CD14-positive monocyte (primary cell): ENCODE results near the gene MVB12B. TPM values are rescaled to one million over a fixed set of nuclear protein-coding genes. Genes with fewer than 3 reads are reported as not detected.

Experiments
- DNase-seq, 3 donors: peaks; one replicate each; pipeline ENCODE4 v3.0.0-alpha.2; 2011 to 2022
- H2AFZ ChIP-seq: 2 replicates; pipeline ENCODE4 v1.6.0; 2012; ENCODE audit warnings: mild to moderate bottlenecking, low read depth, low read length, inconsistent platforms; ENCODE audit not compliant: insufficient read depth, poor library complexity, severe bottlenecking
- H3K27ac ChIP-seq, 2 donors: 1 replicate in 1 of 2; 2 replicates in 1 of 2; pipeline ENCODE4 v1.5.1; 2012 to 2013; ENCODE audit warnings: low read length in 2 of 2, control low read depth in 1 of 2, inconsistent platforms in 1 of 2, low read depth in 1 of 2, mild to moderate bottlenecking in 1 of 2
- H3K27me3 ChIP-seq, 2 donors: one replicate each; pipeline versions ENCODE4 v1.6.0 to v1.6.1; 2011 to 2013; ENCODE audit warnings: low read length in 2 of 2; ENCODE audit not compliant: control insufficient read depth in 2 of 2, insufficient read depth in 2 of 2
- H3K36me3 ChIP-seq, 2 donors: replicated peaks in 1 of 2; 1 replicate in 1 of 2; 2 replicates in 1 of 2; pipeline versions ENCODE4 v1.5.1 to v1.6.1; 2012 to 2013; ENCODE audit warnings: low read length in 2 of 2, control low read depth in 1 of 2, inconsistent platforms in 1 of 2, mild to moderate bottlenecking in 1 of 2; ENCODE audit not compliant: insufficient read depth in 2 of 2, control insufficient read depth in 1 of 2
- H3K4me1 ChIP-seq, 2 donors: 1 replicate in 1 of 2; 2 replicates in 1 of 2; pipeline versions ENCODE4 v1.5.1 to v1.6.1; 2012 to 2013; ENCODE audit warnings: low read length in 2 of 2, control low read depth in 1 of 2, inconsistent platforms in 1 of 2, mild to moderate bottlenecking in 1 of 2, moderate library complexity in 1 of 2; ENCODE audit not compliant: insufficient read depth in 2 of 2, control insufficient read depth in 1 of 2
- H3K4me2 ChIP-seq: replicated peaks from 2 replicates; pipeline ENCODE3; 2012; ENCODE audit warnings: low read length, moderate library complexity, mild to moderate bottlenecking; ENCODE audit not compliant: poor library complexity, severe bottlenecking; ENCODE audit errors: extremely low read depth
- H3K4me3 ChIP-seq, 3 experiments: fragments of 200-600 bp in 1 of 3; sonication (generic) in 1 of 3; replicated peaks in 1 of 3; 1 replicate in 2 of 3; 2 replicates in 1 of 3; pipeline ENCODE4 v1.5.1; 2011 to 2013; ENCODE audit warnings: low read length in 3 of 3, mild to moderate bottlenecking in 3 of 3, control low read depth in 2 of 3, low read depth in 2 of 3, inconsistent platforms in 1 of 3, moderate library complexity in 1 of 3
- H3K79me2 ChIP-seq: 2 replicates; pipeline ENCODE4 v1.6.0; 2012; ENCODE audit warnings: mild to moderate bottlenecking, control low read depth, inconsistent platforms, low read length, moderate library complexity; ENCODE audit not compliant: insufficient read depth
- H3K9ac ChIP-seq: 2 replicates; pipeline ENCODE4 v1.6.0; 2017; ENCODE audit warnings: low read length, mild to moderate bottlenecking; ENCODE audit not compliant: insufficient read depth, poor library complexity, severe bottlenecking
- H3K9me3 ChIP-seq, 2 donors: replicated peaks in 1 of 2; 1 replicate in 1 of 2; 2 replicates in 1 of 2; pipeline versions ENCODE4 v1.5.1 to v1.6.1; 2012 to 2013; ENCODE audit warnings: low read length in 2 of 2, control low read depth in 1 of 2; ENCODE audit not compliant: control insufficient read depth in 1 of 2, insufficient read depth in 1 of 2
- H4K20me1 ChIP-seq: 2 replicates; pipeline ENCODE4 v1.6.0; 2012; ENCODE audit warnings: mild to moderate bottlenecking, low read length, control low read depth, moderate library complexity; ENCODE audit not compliant: insufficient read depth
- H3K27ac Mint-ChIP-seq, 7 donors: one replicate each; pipeline ENCODE4 v1.8.0; 2020; ENCODE audit warnings: mild to moderate bottlenecking in 7 of 7, mixed read lengths in 7 of 7, moderate library complexity in 6 of 7, inconsistent platforms in 2 of 7
- H3K27me3 Mint-ChIP-seq, 3 donors: one replicate each; pipeline ENCODE4 v1.8.0; 2021 to 2022; ENCODE audit warnings: low read depth in 3 of 3, mild to moderate bottlenecking in 3 of 3, mixed read lengths in 3 of 3, moderate library complexity in 3 of 3, inconsistent platforms in 1 of 3
- H3K36me3 Mint-ChIP-seq, 2 donors: one replicate each; pipeline ENCODE4 v1.8.0; 2020; ENCODE audit warnings: mixed read lengths in 2 of 2, inconsistent platforms in 1 of 2, mild to moderate bottlenecking in 1 of 2
- H3K4me1 Mint-ChIP-seq: one replicate; pipeline ENCODE4 v1.8.0; 2020; ENCODE audit warnings: mild to moderate bottlenecking, mixed read lengths
- H3K4me3 Mint-ChIP-seq, 2 donors: one replicate each; pipeline ENCODE4 v1.8.0; 2020; ENCODE audit warnings: mild to moderate bottlenecking in 2 of 2, mixed read lengths in 2 of 2, moderate library complexity in 1 of 2
- H3K9me3 Mint-ChIP-seq, 7 donors: one replicate each; pipeline ENCODE4 v1.8.0; 2020 to 2022; ENCODE audit warnings: mixed read lengths in 7 of 7, mild to moderate bottlenecking in 6 of 7, moderate library complexity in 6 of 7, inconsistent platforms in 2 of 7
- WGBS: methylation state at CpG from one replicate; pipeline ENCODE4 v1.1.5; 2013; ENCODE audit warnings: missing lambda C conversion rate; ENCODE audit not compliant: insufficient coverage; 5-methylcytosine and 5-hydroxymethylcytosine counted together
- intact Hi-C, 2 donors: fragments of 100-400 bp; cut with micrococcal nuclease; formaldehyde crosslinking; loops; one replicate each; pipeline versions ENCODE4 v1.15.0 to v1.15.1; 2023
- polyA plus RNA-seq, 3 donors: library from polyadenylated mRNA; depleted of rRNA in 1 of 3; unstranded in 2 of 3; stranded (reverse) in 1 of 3; fragments of 300-500 nt in 2 of 3; fragments of >200 nt in 1 of 3; fragmentation: Illumina TruSeq in 2 of 3; gene quantifications; 1 replicate in 2 of 3; 2 replicates in 1 of 3; pipeline ENCODE4 v1.2.3, GENCODE V29; 2012 to 2021
- TF ChIP-seq, protein P1 (sequence below): fragments of 200-600 bp; IDR thresholded peaks from one replicate; pipeline ENCODE4 v1.8.0; 2022; ENCODE audit warnings: antibody characterized with exemption, mild to moderate bottlenecking

Gene MVB12B
- polyA plus RNA-seq, 3 donors = 2.8 to 8.1 (median 3.5) TPM

DNA sequence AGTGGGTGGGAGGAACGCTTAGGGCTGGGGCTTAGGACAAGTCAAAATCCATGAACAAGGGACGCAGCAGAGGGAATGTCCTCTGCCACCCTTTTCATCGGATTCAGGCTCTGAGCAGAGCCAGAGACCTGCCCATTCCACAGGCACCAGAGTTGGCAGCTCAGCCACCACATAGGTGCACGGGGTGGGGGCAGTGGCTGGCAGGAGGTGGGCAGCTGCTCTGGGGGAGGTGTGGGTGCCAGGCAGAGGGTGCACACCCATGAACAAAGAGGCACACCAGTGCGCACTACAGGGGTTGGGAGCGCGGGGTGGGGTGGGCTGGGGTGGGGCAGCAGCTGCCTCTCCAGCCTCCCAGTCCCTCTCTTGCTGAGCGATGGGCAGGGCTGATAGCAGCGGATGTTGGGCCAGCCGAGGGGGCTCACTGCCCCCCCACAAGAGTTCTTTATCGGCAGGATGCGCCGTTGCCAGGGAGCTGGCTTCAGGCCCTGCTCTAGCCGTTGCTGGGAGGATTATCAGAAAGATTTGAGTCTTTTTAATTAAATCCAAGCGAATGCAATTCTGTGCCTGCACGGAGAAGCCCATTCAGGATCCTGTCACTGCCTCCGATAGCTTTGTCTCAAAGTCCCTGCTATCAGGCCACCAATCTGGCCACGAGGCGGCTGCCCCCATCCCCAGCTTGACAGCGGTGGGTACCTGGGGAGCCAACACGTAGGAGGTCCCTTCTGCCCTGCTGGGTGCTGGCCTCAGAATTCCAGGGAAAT is 222.8 kb downstream of the MVB12B start:
- H3K4me1 ChIP-seq = no peaks in the 10 kb centered on the region
- TF ChIP-seq, protein P1, sequence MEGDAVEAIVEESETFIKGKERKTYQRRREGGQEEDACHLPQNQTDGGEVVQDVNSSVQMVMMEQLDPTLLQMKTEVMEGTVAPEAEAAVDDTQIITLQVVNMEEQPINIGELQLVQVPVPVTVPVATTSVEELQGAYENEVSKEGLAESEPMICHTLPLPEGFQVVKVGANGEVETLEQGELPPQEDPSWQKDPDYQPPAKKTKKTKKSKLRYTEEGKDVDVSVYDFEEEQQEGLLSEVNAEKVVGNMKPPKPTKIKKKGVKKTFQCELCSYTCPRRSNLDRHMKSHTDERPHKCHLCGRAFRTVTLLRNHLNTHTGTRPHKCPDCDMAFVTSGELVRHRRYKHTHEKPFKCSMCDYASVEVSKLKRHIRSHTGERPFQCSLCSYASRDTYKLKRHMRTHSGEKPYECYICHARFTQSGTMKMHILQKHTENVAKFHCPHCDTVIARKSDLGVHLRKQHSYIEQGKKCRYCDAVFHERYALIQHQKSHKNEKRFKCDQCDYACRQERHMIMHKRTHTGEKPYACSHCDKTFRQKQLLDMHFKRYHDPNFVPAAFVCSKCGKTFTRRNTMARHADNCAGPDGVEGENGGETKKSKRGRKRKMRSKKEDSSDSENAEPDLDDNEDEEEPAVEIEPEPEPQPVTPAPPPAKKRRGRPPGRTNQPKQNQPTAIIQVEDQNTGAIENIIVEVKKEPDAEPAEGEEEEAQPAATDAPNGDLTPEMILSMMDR = no peak
- DNase-seq = no peak
- no peaks in the 10 kb centered on the region for H3K9me3 ChIP-seq
- H4K20me1 ChIP-seq = no peaks in the 10 kb centered on the region
- Mint-ChIP-seq H3K4me1 (peaks cover 2% of the 10 kb centered on the region), H3K9me3 (peaks cover 0 to 2% (median 0%) of the 10 kb centered on the region in 7 donors), H3K4me3 (no peak overlapping the region), H3K27me3 (peaks cover 0 to 6% (median 0%) of the 10 kb centered on the region in 3 donors), H3K27ac (no peak overlapping the region), H3K36me3 (no peaks in the 10 kb centered on the region)
- intact Hi-C loops = no loop called here
- WGBS = 83% methylated on average over 13 of the region's 21 CpGs
- H3K36me3 ChIP-seq = no peaks in the 10 kb centered on the region
- no peak overlapping the region for H2AFZ ChIP-seq
- H3K79me2 ChIP-seq = no peaks in the 10 kb centered on the region
- H3K9ac ChIP-seq = no peak overlapping the region
- H3K4me2 ChIP-seq = no peak overlapping the region
- H3K27ac ChIP-seq = no peak overlapping the region
- H3K27me3 ChIP-seq = no peaks in the 10 kb centered on the region
- no peak overlapping the region for H3K4me3 ChIP-seq

DNA sequence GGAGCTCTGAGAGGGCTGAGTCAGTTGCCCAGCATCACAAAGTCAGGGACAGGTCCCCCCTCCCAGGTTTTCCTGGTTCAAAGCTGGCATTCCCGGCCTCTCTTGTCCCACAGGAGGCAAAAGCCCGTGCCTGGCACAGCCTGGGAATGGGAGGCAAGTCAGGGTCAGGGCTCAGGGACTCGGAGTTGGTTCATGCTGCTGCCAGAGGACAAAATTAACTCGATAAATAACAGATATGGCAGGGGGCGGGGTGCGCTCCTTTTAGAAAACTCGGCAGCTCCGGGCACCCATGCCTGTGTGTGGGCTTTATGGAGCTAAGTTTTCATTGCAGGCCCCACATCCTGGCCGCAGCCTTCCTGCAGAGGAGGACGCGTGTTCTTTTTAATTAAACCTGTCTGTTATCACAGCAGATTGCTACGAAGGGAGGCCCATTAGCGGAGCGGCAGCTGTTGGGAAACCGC is 224.3 kb downstream of the MVB12B start:
- Histone ChIP-seq H3K27me3 (no peaks in the 10 kb centered on the region), H2AFZ (no peak overlapping the region), H4K20me1 (no peaks in the 10 kb centered on the region), H3K4me2 (no peak overlapping the region), H3K79me2 (no peaks in the 10 kb centered on the region), H3K4me3 (no peak overlapping the region), H3K9me3 (no peaks in the 10 kb centered on the region), H3K27ac (no peak overlapping the region), H3K9ac (no peak overlapping the region), H3K4me1 (no peaks in the 10 kb centered on the region), H3K36me3 (no peaks in the 10 kb centered on the region)
- H3K27me3 Mint-ChIP-seq = peaks cover 0 to 6% (median 3%) of the 10 kb centered on the region in 3 donors
- no peak overlapping the region for H3K27ac Mint-ChIP-seq
- TF ChIP-seq, protein P1 = no peak
- H3K4me1 Mint-ChIP-seq = peaks cover 2% of the 10 kb centered on the region
- intact Hi-C loops = no loop called here
- no peaks in the 10 kb centered on the region for H3K36me3 Mint-ChIP-seq
- 91% methylated on average over 12 of the region's 15 CpGs for WGBS
- peaks cover 0 to 4% (median 0%) of the 10 kb centered on the region in 7 donors for H3K9me3 Mint-ChIP-seq
- DNase-seq = no peak
- no peak overlapping the region for H3K4me3 Mint-ChIP-seq
